Sigmoid colon (tissue), 4 donors: ENCODE measurements around the gene GLRX.

ENCODE experiments used
- POLR2A ChIP-seq, 2 donors: fragments of 450-650 bp; IDR thresholded peaks; one replicate each; pipeline ENCODE4 v1.6.1; 2016; ENCODE audit warnings: antibody characterized with exemption in 2 of 2, mild to moderate bottlenecking in 2 of 2, moderate library complexity in 2 of 2
- POLR2AphosphoS5 ChIP-seq, 4 donors: sonication (generic); formaldehyde crosslinking; IDR thresholded peaks; one replicate each; pipeline ENCODE4 v1.6.1; 2017; ENCODE audit warnings: antibody characterized with exemption in 4 of 4

GRCh38 chr5:95773335-95774059 is 49.0 kb downstream of the GLRX start:
- TF ChIP-seq POLR2AphosphoS5 (IDR thresholded peaks at IDR 0.05) (no peak), POLR2A (IDR thresholded peaks at IDR 0.05) (no peak)
